ENCODE data around the gene SPATA20. TPM values are rescaled to one million over a fixed set of nuclear protein-coding genes. Genes with fewer than 3 reads are reported as not detected.
A peak's percentile ranks its signal among the peaks of the same experiment; 100 is the strongest.

SPATA20 gene
- total RNA-seq, 1 donor from 2014 or later = 22.8 TPM

- TF ChIP-seq, protein P1, sequence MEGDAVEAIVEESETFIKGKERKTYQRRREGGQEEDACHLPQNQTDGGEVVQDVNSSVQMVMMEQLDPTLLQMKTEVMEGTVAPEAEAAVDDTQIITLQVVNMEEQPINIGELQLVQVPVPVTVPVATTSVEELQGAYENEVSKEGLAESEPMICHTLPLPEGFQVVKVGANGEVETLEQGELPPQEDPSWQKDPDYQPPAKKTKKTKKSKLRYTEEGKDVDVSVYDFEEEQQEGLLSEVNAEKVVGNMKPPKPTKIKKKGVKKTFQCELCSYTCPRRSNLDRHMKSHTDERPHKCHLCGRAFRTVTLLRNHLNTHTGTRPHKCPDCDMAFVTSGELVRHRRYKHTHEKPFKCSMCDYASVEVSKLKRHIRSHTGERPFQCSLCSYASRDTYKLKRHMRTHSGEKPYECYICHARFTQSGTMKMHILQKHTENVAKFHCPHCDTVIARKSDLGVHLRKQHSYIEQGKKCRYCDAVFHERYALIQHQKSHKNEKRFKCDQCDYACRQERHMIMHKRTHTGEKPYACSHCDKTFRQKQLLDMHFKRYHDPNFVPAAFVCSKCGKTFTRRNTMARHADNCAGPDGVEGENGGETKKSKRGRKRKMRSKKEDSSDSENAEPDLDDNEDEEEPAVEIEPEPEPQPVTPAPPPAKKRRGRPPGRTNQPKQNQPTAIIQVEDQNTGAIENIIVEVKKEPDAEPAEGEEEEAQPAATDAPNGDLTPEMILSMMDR (IDR thresholded peaks at IDR 0.05) = no peak
- TF ChIP-seq EZH2 (IDR thresholded peaks at IDR 0.05) (no peak), EZH2phosphoT487 (IDR thresholded peaks at IDR 0.05) (no peak)
- Histone ChIP-seq H3K4me1 (peaks cover 22% of the 10 kb centered on the region), H3K9ac (no peak overlapping the region), H3K27me3 (no peaks in the 10 kb centered on the region), H2AFZ (replicated peaks) (no peak overlapping the region), H3F3A (ENCODE audit: low read depth) (peaks cover 7% of the 10 kb centered on the region), H3K4me2 (peak overlapping the region; percentile 13), H3K9me3 (ENCODE audit: low read depth) (no peaks in the 10 kb centered on the region), H3K79me2 (ENCODE audit: low read depth) (no peaks in the 10 kb centered on the region), H4K20me1 (ENCODE audit: low read depth) (no peaks in the 10 kb centered on the region), H3K27ac (no peak overlapping the region), H3K4me3 (no peak overlapping the region), H3K36me3 (no peaks in the 10 kb centered on the region)
- peak overlapping the region; percentile 68 for H3K4me3 Mint-ChIP-seq
- H3K36me3 Mint-ChIP-seq = peaks cover 4% of the 10 kb centered on the region
- H3K4me1 Mint-ChIP-seq = peaks cover 61% of the 10 kb centered on the region
- peaks cover 5% of the 10 kb centered on the region for H3K27me3 Mint-ChIP-seq (ENCODE audit: insufficient read depth, low read depth)
- H3K27ac Mint-ChIP-seq = peak overlapping the region; percentile 92
- no peaks in the 10 kb centered on the region for H3K9me3 Mint-ChIP-seq
- DNase-seq (ENCODE audit: low spot score) = no peak
Observed at GRCh38 chr17:50585891-50586290, 38.9 kb downstream of the SPATA20 start.

GRCh38 chr17:50586421-50587247 lies 39.7 kb downstream of the SPATA20 start:
- no peak overlapping the region for H3K4me2 ChIP-seq
- H3K36me3 ChIP-seq = no peaks in the 10 kb centered on the region
- H3K27ac ChIP-seq = no peak overlapping the region
- H2AFZ ChIP-seq (replicated peaks) = no peak overlapping the region
- no peaks in the 10 kb centered on the region for H4K20me1 ChIP-seq (ENCODE audit: low read depth)
- TF ChIP-seq EZH2phosphoT487 (IDR thresholded peaks at IDR 0.05) (no peak), EZH2 (IDR thresholded peaks at IDR 0.05) (no peak)
- TF ChIP-seq, protein P1 (IDR thresholded peaks at IDR 0.05) = no peak
- peaks cover 7% of the 10 kb centered on the region for H3F3A ChIP-seq (ENCODE audit: low read depth)
- H3K79me2 ChIP-seq (ENCODE audit: low read depth) = no peaks in the 10 kb centered on the region
- peak overlapping the region; percentile 37 for H3K9ac ChIP-seq
- no peak overlapping the region for H3K4me3 ChIP-seq
- peaks cover 59% of the 10 kb centered on the region for H3K4me1 Mint-ChIP-seq
- peaks cover 4% of the 10 kb centered on the region for H3K36me3 Mint-ChIP-seq
- H3K9me3 ChIP-seq (ENCODE audit: low read depth) = no peaks in the 10 kb centered on the region
- no peaks in the 10 kb centered on the region for H3K27me3 ChIP-seq
- H3K9me3 Mint-ChIP-seq = no peaks in the 10 kb centered on the region
- DNase-seq (ENCODE audit: low spot score) = no peak
- H3K4me1 ChIP-seq = peaks cover 22% of the 10 kb centered on the region
- H3K27ac Mint-ChIP-seq = peak overlapping the region; percentile 92
- peaks cover 5% of the 10 kb centered on the region for H3K27me3 Mint-ChIP-seq (ENCODE audit: insufficient read depth, low read depth)
- H3K4me3 Mint-ChIP-seq = peak overlapping the region; percentile 68

DNA sequence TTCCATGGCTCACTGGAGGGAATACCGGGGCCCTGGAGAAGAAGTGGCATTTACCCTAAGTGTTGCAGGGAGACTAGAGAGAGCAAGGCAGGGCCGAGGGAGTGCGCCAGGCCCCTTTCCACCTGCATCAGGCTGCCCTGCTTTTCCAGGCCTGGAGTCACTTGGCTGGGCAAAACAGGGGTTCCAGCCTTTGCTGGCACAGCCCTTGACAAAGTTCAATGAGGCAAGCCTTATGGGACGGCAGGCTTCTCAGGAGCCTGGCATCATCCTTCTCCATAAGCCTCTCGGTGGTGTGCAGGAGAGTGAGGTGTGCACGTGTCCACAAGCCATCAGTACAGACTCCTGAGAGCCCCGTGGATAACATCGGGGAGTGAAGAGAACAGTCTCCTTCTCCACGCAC lies 40.6 kb downstream of the SPATA20 start:
- Mint-ChIP-seq H3K4me3 (peak overlapping the region; percentile 18), H3K27ac (no peak overlapping the region), H3K27me3 (ENCODE audit: insufficient read depth, low read depth) (peaks cover 5% of the 10 kb centered on the region), H3K9me3 (no peaks in the 10 kb centered on the region), H3K4me1 (peaks cover 67% of the 10 kb centered on the region), H3K36me3 (no peaks in the 10 kb centered on the region)
- Histone ChIP-seq H3K79me2 (ENCODE audit: low read depth) (no peaks in the 10 kb centered on the region), H3K9ac (no peak overlapping the region), H3K4me3 (no peak overlapping the region), H3K4me1 (peaks cover 24% of the 10 kb centered on the region), H3F3A (ENCODE audit: low read depth) (peaks cover 7% of the 10 kb centered on the region), H3K9me3 (ENCODE audit: low read depth) (no peaks in the 10 kb centered on the region), H3K27me3 (no peaks in the 10 kb centered on the region), H4K20me1 (ENCODE audit: low read depth) (no peaks in the 10 kb centered on the region), H3K4me2 (no peak overlapping the region), H3K27ac (no peak overlapping the region), H3K36me3 (no peaks in the 10 kb centered on the region), H2AFZ (replicated peaks) (no peak overlapping the region)
- no peak for DNase-seq (ENCODE audit: low spot score)
- TF ChIP-seq EZH2phosphoT487 (IDR thresholded peaks at IDR 0.05) = no peak
- TF ChIP-seq, protein P1 (IDR thresholded peaks at IDR 0.05) = no peak
- no peak for TF ChIP-seq EZH2 (IDR thresholded peaks at IDR 0.05)

Measured in neural progenitor cell (in vitro differentiated cells).